Smooth muscle cell of trachea (primary cell): ENCODE data around the gene IQCB1. TPM values are rescaled to one million over a fixed set of nuclear protein-coding genes. Genes with fewer than 3 reads are reported as not detected.

ENCODE experiments used
- total RNA-seq: library from RNA; depleted of rRNA; stranded (reverse); fragments of >200 nt; gene quantifications from 2 replicates; pipeline ENCODE4 v1.2.1, GENCODE V29; 2014

IQCB1 gene
- total RNA-seq: 6.1 and 18.2 TPM in 2 replicates

GRCh38 chr3:121834671-121835464, at the start of gene IQCB1, which contains the start of gene EAF2:
Gene IQCB1, minus strand, starts transcription at chr3:121835060. Its CDS starts 6,100 bp downstream, at chr3:121828960.
Gene EAF2, plus strand, starts transcription at chr3:121835209. Its CDS starts 77 bp downstream, at chr3:121835286.

GRCh38 chr3:121749276-121750086, 85.4 kb downstream of the IQCB1 start, which contains the start of gene GOLGB1:
Gene GOLGB1, minus strand, starts transcription at chr3:121749741. Its CDS starts 18,770 bp downstream, at chr3:121730971.

Other genes starting within 250 kb of the IQCB1 start
- under 0.01 TPM in 1 of 2 replicates, not detected in the other for gene FBXO40, start 241.7 kb downstream of the IQCB1 start, total RNA-seq
- 0.15 and 0.17 TPM in 2 replicates for gene HCLS1, start 174.2 kb downstream of the IQCB1 start, total RNA-seq
- gene GOLGB1, start 85.3 kb downstream of the IQCB1 start, total RNA-seq: 57.4 and 64.7 TPM in 2 replicates
- 0.87 and 0.99 TPM in 2 replicates for gene EAF2, start 149 bp upstream of the IQCB1 start, total RNA-seq
- gene SLC15A2, start 59.3 kb upstream of the IQCB1 start, total RNA-seq: under 0.01 and 0.50 TPM in 2 replicates
- gene ILDR1, start 187.2 kb upstream of the IQCB1 start, total RNA-seq: not detected in 2 replicates
- not detected in 2 replicates for gene CD86, start 220.3 kb upstream of the IQCB1 start, total RNA-seq